Measurements from ENCODE around the gene B4GALNT4.

DNA sequence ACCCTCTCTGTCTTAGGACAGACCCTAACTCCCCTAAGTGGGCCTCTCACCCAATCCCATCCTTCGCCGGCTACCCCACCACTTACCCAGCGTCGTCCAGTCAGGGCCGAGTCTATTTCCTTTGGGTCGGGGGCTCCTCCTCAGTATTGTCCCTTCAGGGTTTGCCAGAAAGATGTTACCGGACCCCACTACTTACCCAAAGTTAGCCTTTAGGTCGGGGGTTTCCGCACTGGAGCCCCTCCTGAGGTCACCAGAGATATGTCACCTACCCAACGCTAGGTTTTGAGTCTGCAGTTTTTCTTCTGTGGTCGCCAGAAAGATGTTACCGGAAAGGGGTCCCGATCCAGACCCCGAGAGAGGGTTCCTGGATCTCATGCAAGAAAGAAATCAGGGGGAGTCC lies 17.9 kb upstream of the B4GALNT4 start:
- TF ChIP-seq, protein P1, sequence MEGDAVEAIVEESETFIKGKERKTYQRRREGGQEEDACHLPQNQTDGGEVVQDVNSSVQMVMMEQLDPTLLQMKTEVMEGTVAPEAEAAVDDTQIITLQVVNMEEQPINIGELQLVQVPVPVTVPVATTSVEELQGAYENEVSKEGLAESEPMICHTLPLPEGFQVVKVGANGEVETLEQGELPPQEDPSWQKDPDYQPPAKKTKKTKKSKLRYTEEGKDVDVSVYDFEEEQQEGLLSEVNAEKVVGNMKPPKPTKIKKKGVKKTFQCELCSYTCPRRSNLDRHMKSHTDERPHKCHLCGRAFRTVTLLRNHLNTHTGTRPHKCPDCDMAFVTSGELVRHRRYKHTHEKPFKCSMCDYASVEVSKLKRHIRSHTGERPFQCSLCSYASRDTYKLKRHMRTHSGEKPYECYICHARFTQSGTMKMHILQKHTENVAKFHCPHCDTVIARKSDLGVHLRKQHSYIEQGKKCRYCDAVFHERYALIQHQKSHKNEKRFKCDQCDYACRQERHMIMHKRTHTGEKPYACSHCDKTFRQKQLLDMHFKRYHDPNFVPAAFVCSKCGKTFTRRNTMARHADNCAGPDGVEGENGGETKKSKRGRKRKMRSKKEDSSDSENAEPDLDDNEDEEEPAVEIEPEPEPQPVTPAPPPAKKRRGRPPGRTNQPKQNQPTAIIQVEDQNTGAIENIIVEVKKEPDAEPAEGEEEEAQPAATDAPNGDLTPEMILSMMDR (IDR thresholded peaks at IDR 0.05): no peak
- TF ChIP-seq ZFX (IDR thresholded peaks at IDR 0.05; ENCODE audit: borderline replicate concordance): no peak
